HG02763 (cell line): ENCODE results near the gene D2HGDH.

Experiments used
- ATAC-seq: cut with Tn5 transposase; IDR thresholded peaks from one replicate; pipeline ENCODE4 v1.9.1; 2021; ENCODE audit warnings: mild to moderate bottlenecking, moderate library complexity; ENCODE audit not compliant: unreplicated experiment

The D2HGDH gene

GRCh38 chr2:241734467-241735208, at the start of gene D2HGDH:
TSS of gene D2HGDH (plus strand) at chr2:241734630. CDS start at chr2:241735225, 595 bp downstream.
- peak; percentile 75 for ATAC-seq

DNA sequence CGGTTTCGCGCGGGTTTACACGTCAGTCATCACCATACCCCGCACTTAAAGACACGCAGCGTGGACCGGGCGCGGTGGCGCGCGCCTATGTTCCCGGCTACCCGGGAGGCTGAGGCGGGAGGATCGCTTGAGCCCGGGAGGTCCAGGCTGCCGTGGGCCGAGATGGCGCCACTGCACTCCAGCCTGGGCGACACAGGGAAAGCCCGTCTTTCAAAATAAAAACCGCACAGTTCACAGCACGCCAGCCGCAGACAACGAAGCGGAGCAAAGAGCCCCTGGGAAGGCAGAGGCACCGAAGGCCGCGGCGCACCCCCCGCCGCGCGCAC, 48.1 kb upstream of the D2HGDH start:
- peak; percentile 17 for ATAC-seq

GRCh38 chr2:241686650-241687425, 47.6 kb upstream of the D2HGDH start, which contains the start of gene DTYMK:
TSS of gene DTYMK (minus strand) at chr2:241686815. CDS start at chr2:241686783, 32 bp downstream.
- ATAC-seq: peak; percentile 94

DNA sequence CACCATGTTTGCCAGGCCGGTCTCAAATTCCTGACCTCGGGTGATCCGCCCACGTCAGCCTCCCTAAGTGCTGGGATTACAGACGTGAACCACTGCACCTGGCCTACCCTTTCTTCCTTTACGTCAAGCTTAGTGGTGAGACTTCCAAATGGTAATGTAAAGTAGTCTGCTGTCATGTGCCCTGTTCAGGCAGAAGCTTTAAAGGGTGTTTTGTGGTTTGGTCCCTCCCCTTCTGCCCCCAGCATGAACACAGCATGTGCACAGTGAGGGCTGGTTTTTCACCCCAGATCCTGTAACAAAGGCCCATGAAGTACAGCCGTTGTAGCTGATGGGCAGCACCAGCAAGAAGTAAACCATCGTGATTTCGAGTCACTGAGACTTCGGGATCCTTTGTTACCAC, 45.1 kb upstream of the D2HGDH start:
- no peak for ATAC-seq

DNA sequence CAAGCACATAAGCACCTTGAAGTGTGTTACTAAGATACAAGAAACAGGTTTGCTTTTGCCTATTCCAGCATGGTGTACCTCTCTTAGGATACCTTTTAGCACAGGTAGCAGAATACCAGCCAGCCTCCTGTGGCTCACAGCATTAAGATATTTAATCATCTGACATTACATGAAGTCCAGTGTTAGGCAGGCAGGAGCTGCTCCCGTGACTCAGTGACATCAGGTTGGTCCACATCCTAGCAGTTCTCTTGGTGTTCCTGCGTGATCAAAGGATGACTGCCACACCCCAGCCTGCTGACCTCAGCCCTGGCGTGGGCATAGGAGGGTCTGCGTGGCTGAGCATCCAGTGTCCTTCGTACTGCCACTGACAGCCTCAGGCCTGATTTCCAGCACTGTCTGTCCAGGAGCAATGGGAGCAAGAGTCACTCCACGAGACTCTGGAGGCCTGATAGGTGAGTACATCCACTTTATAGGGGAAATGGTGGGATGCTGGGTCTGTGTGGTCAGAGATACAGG, 44.2 kb upstream of the D2HGDH start:
- ATAC-seq: no peak

DNA sequence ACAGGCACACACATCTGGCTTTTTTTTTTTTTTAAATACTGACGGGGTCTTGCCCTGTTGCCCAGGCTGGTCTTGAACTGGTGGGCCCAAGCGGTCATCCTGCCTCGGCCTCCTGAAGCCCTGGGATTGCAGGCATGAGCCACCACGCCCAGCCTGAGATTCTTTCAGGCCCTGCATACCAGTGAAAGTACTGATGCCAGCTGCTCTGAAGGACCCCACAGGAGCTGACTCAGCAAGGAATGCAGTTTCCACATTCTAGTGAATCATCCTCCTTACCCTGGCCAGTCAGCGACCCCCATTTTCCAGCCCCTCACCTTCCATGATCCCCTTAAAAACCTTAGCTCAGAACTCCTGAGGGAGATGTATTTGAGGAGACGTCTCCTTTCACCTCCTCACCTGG, 42.0 kb upstream of the D2HGDH start:
- no peak for ATAC-seq

DNA sequence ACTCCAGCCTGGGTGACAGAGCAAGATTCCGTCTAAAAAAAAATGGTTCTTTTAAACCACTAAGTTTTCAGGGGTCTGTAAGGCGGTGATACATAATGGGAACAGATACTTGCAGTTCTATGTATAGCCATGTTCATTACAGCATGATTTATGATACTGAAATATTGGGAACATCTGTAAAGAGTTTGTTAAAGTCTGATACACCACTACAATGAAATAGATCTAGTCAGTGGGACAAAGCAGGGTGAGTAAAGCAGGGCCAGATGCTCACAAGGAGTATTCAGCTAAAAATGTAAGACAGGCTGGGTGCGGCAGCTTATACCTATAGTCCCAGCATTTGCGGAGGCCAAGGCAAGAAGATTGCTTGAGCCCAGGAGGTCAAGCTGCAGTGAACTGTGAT, 38.8 kb upstream of the D2HGDH start:
- no peak for ATAC-seq

DNA sequence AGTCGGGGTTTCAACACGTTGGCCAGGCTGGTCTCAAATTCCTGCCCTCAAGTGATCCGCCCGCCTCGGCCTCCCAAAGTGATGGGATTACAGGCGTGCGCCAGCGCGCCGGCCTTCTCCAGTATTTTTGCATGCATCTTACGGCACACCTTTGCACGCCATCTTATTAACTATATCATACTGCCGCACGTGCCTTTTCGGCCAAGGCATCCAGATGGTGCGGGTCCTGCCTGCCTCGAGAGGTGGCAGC, 33.4 kb upstream of the D2HGDH start:
- ATAC-seq: no peak

- ATAC-seq: peak; percentile 52
Observed at GRCh38 chr2:241701399-241702154, 32.9 kb upstream of the D2HGDH start, which contains the start of gene ING5. TSS of gene ING5 (plus strand) at chr2:241702039. CDS start at chr2:241702066, 27 bp downstream.

DNA sequence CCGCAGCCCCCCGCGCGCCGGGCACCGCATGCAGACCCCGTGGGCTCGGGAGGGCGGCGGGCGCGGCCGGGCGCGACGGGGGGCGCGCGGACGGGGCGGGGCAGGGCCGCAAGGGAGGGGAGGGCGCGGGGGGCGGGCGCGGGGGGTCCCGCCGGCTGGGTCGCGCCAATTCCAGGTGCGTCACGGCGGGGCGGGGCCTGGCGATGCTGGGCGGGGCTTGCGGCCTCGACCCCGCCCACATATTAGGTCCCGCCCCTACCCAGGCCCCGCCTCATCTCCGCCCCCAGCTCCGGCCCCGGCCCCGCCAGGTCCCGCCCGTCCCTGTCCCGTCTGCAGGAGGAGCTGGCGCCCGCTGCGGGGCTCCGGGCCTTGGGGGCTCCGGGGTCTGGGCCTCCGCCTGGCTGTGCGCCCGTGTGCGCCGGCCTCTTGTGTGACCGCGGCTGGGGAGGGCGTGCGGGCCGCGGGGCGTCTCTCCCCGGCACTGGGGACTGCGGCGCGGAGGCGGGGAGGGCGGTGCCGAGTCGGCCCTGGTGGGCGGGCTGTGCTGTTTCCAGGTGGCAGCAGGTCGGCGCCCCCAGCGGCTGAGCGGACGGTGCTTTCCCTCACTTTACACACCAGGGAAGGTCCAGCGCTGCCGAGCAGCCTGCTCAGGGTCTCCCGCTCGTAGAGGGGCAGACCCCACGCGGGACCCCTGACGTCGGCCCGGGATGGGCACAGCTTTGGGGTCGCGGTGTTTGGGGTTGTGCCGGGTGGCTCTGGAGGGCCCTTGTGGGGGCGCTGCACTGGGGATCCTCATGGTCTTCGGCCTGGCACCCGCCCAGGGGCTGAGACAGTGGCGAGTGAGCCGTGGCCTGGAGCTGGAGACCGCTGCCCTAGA, 32.0 kb upstream of the D2HGDH start:
- peak; percentile 60 for ATAC-seq

DNA sequence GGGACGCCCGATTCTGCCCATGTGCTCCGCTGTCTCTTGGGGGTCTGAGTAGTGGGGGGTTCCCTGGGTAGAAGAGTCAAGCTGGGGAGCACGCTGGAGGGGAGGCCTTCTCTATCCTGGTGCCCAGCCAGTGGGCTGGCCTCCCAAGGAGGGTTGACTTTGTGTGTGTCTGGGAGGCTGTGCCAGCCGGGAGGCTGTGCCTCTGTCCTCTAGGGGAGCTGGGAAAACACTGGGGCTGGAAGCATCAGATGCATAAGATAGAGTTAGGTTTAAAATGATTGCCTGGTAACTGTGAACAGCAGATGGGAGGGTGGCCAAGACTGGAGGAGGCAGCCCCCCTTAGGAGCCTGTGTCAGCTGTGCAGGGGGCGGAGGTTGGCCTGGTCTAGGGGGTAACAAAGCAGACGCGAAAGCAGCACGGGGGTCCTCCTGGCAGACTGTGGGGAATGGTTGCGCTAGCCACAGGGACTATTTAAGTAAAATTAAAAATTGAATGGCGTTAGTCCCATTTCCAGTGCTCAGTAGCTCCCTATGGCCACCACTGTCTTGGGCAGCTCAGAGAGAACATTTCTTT, 31.3 kb upstream of the D2HGDH start:
- no peak for ATAC-seq

DNA sequence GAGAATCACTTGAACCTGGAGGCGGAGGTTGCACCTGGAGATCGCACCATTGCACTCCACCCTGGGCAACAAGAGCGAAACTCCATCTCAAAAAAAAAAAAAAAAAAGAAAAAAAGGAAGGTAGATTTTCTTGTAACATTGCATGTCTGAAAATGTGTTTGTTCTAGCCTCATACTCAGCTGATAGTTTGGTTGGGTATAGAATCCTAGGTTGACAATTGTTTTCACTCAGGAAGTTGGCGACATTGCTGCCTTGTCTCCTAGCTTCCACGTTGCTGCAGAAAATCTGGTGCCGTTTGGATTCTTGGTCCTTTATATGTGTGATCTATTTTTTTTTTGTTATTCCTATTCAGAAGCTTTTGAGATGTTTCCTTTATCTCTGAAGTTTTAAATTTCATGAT, 27.9 kb upstream of the D2HGDH start:
- ATAC-seq: no peak

- no peak for ATAC-seq
Observed at GRCh38 chr2:241708879-241709278, 25.6 kb upstream of the D2HGDH start.

DNA sequence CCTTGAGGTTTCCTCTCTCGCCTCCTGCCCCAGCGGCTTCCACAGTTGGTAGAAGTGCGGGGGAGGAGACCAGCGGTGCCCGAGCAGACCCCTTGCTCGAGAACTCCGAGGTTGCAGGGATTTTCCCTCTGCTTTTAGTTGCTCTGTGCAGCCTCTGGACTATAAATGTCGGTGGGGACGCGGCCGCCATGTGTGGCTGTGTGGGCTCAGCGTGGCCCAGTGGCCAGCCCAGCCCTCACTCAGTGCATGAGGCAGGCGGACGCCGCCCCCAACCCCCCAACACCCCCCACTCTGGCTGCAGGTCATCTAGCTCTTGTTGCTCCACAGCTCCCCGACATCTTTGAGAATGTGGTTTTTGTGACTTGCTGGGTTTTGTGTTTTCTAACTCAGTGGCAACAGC, 15.3 kb upstream of the D2HGDH start:
- no peak for ATAC-seq

GRCh38 chr2:241720099-241720498, 14.3 kb upstream of the D2HGDH start:
- ATAC-seq: no peak

DNA sequence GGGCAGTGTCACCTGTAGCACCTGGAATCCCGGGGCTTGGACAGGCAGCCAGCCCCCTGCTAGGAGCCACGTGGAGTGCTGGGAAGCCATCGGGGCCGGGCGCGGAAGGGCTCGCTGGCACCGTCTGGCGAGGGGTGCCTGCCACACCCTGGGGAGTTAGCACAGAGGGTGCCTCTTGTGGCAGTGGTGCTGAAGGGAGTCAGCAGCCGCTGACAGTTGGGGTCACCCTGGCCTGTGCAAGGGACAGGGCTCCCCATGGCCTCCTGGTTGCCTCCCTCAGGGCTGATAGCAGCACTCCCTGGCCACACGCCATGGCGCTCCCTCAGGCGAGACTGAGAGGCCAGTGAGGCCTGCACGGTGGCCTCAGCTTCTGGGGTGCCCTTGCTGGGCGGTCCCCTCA, 13.9 kb upstream of the D2HGDH start:
- no peak for ATAC-seq

DNA sequence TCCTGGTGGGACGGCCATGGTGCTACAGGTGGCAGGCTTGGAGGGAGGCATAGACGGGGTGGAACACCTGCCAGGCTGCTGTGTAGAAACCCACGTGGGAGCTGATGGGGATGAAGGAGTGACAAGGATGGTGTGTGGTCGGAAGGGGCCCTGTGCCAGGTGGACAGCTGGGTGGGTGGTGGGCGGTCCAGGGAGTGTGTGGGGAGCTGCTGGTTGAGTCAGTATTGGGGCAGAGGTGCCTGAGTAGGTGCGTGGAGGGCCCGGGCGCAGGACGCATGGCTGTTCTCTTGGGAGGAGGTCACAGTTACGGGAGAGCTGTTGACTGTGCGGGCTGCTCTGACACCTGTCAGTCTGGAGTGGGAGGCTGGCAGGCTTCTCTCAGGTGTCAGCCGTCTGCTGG, 12.6 kb upstream of the D2HGDH start:
- no peak for ATAC-seq

DNA sequence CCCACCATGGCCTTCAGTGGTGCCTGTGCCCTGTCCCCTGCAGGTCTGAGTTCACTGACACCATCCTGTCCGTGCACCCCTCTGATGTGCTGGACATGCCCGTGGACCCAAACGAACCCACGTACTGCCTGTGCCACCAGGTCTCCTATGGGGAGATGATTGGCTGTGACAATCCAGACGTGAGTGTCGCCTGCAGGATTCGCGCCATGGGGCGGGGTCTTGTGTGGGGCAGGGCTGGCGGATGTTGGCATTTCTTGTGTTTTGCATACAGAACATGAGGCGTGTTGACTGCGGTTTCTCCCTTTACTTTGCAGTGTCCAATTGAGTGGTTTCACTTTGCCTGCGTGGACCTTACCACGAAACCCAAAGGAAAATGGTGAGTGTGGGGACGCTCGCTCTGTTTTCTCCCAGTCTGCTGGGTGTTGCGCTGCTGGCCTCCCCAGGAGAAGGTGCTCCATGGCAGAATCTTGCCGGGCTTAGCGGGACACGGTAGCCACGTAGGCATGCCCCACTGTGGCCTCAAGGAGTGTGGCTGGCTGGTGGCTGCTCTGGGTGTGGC, 11.5 kb upstream of the D2HGDH start:
- ATAC-seq: no peak

DNA sequence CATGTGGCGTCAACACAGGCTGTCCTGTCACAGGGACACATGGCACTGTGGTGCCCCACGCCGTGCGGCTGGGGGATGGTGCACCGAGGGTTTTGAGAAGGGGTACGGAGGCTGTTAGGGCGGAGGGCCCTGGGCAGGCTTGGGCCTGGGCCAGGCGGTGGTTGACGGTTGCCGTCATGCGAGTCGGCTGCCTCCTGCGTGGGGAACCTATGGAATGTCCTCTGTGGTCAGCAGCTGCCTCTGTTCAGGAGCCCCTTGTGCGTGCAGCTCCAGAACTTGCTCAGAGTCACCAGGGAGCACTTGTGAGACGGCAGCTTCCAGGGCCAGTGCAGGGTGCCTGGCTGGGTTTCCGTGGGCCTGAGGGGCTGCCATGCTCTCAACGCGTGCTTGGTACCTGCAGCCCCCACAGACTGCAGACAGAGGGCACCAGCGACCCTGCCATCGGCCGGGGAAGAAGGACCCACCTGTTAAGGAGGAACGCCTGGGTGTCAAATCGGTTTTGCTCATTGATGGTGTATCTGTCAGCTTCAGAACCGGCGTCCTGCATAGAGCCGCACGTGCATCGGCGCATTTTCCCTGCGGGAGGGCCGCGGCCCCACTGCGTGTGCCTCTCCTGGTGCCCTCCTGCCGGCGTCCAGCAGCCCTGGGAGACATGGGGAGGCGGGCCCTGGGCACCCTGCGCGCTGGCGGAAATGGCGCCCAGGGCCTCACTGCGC, 10.0 kb upstream of the D2HGDH start:
- no peak for ATAC-seq
